GM12872 (cell line): ENCODE data around the gene OBSCN.

ENCODE experiments used
- CTCF ChIP-seq: IDR thresholded peaks from 3 replicates; pipeline ENCODE4 v1.5.1; 2011; ENCODE audit warnings: low read depth, mild to moderate bottlenecking, low read length, moderate library complexity; ENCODE audit not compliant: insufficient read depth

The OBSCN gene

GRCh38 chr1:228407106-228408040 lies 199.5 kb downstream of the OBSCN start:
- no peak for TF ChIP-seq CTCF

DNA sequence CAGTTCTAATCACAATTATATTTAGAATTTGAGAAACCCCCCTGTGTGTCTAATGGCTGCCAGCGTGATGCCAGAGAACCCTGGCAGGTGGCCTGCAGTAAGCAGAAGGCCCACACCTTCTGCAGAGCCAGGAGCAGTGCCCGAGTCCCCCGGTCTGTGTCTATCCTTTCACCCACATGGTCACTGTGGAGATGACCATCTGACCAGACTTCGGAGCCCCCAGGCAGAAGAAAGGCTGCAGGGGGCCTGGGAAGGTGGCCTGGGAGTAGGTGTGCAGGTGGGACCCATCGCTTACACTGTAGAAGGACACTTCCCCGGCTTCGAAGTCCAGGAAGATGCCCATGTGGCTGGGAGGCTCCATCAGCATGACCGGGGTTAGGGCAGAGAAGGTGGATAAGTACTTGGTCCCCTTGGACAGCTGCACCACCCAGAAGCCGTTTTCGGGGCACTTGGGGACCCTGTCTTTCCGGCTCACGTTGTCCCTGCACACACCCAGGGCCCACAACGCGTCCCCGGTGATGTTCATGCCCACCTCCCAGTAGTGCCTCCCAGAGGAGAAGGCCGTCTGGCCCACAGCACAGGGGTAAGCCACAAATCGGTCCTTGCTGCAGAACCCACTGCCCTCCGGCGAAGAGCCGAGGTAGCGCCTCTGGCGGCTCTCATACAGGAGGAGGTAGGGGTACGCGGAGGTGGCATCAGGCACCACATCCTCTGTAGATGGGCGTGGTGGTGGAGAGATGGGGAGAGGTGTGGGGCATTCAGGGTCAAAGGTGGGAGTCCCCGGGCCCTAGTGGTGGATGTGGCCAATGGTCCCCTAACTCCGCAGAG lies 200.4 kb downstream of the OBSCN start:
- TF ChIP-seq CTCF, result no peak

- no peak for TF ChIP-seq CTCF
Observed at GRCh38 chr1:228408869-228409805, 201.3 kb downstream of the OBSCN start.

GRCh38 chr1:228410015-228410414 lies 202.2 kb downstream of the OBSCN start:
- no peak for TF ChIP-seq CTCF

DNA sequence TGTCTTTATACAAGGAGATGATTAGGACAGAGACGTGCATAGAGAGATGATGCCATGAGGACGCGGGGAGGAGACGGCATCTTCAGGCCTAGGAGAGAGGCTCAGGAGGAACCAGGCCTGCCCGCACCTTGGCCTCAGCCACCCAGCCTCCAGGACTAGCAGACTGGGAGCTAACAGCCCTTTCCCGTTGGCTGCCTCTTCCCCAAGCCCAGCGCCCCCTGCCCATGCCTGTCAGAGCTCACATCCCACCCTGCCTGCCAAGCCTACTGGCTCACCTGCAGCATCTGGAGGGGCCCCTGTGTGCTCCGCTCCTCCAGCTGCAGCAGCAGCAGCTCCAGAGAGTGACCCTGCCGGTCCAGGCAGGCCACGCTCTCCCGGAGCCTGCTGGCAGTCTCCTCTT lies 202.8 kb downstream of the OBSCN start:
- TF ChIP-seq CTCF, result no peak

- TF ChIP-seq CTCF, result no peak
Observed at GRCh38 chr1:228411121-228411520, 203.3 kb downstream of the OBSCN start.
